ENCODE results near the gene AKAP12. TPM values are rescaled to one million over a fixed set of nuclear protein-coding genes. Genes with fewer than 3 reads are reported as not detected.

Gene AKAP12
- total RNA-seq, 1 experiment from 2014 or later: 90.0 TPM

GRCh38 chr6:151402228-151402627, 162.5 kb downstream of the AKAP12 start:
- Mint-ChIP-seq H3K27ac (0 out of 2 replicates have a peak overlapping the region, but pooled peaks have one; percentile 74), H3K9me3 (no peaks in the 10 kb centered on the region), H3K36me3 (peaks cover 39% of the 10 kb centered on the region), H3K4me1 (peaks cover 23% of the 10 kb centered on the region), H3K27me3 (ENCODE audit: low read depth) (no peaks in the 10 kb centered on the region), H3K4me3 (no peak overlapping the region)
- POLR2A ChIA-PET: no interaction called here
- CTCF ChIA-PET: no interaction called here
- ATAC-seq: no peak
- no peak for TF ChIP-seq ZNF232 (CRISPR knock-in tag; IDR thresholded peaks at IDR 0.05)
- TF ChIP-seq NR1H2 (CRISPR knock-in tag; IDR thresholded peaks at IDR 0.05): no peak
- TF ChIP-seq, protein P1, sequence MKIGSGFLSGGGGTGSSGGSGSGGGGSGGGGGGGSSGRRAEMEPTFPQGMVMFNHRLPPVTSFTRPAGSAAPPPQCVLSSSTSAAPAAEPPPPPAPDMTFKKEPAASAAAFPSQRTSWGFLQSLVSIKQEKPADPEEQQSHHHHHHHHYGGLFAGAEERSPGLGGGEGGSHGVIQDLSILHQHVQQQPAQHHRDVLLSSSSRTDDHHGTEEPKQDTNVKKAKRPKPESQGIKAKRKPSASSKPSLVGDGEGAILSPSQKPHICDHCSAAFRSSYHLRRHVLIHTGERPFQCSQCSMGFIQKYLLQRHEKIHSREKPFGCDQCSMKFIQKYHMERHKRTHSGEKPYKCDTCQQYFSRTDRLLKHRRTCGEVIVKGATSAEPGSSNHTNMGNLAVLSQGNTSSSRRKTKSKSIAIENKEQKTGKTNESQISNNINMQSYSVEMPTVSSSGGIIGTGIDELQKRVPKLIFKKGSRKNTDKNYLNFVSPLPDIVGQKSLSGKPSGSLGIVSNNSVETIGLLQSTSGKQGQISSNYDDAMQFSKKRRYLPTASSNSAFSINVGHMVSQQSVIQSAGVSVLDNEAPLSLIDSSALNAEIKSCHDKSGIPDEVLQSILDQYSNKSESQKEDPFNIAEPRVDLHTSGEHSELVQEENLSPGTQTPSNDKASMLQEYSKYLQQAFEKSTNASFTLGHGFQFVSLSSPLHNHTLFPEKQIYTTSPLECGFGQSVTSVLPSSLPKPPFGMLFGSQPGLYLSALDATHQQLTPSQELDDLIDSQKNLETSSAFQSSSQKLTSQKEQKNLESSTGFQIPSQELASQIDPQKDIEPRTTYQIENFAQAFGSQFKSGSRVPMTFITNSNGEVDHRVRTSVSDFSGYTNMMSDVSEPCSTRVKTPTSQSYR (CRISPR knock-in tag; IDR thresholded peaks at IDR 0.05): no peak
- TF ChIP-seq MLX (CRISPR knock-in tag; IDR thresholded peaks at IDR 0.05): no peak
- no peak for TF ChIP-seq CREM (CRISPR knock-in tag; IDR thresholded peaks at IDR 0.05)
- no peak for TF ChIP-seq IRF1 (CRISPR knock-in tag; IDR thresholded peaks at IDR 0.05)
- no peak for TF ChIP-seq ZNF219 (CRISPR knock-in tag; IDR thresholded peaks at IDR 0.05; ENCODE audit: borderline replicate concordance)
- no peak for TF ChIP-seq JUN (CRISPR knock-in tag; IDR thresholded peaks at IDR 0.05)
- TF ChIP-seq, protein P2, sequence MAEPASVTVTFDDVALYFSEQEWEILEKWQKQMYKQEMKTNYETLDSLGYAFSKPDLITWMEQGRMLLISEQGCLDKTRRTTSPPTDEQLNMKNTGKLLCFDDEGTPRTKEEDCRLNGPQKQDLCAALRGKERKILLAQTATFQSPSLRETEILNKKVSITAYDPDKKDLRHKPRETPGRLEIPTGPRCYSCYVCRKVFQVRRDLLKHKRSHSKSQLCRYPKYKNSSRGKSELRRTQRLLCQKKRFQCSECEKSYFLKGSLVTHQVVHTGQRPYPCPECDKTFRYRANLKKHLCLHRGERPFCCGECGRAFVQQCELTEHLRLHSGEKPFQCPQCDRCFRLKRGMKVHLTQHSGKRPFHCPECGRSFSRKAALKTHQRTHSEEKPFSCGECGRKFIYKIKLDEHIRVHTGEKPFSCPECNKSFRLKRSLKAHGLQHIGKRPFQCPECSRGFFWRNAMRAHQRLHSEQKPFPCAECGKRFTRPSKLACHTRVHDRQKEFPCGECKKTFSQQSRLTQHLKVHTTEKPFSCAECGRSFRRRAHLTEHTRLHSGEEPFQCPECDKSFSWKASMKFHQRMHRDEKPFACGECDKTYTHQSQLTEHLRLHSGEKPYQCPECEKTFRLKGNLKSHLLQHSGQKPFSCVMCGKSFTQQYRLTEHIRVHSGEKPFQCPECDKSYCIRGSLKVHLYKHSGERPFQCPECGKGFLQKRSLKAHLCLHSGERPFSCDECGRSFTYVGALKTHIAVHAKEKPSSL (CRISPR knock-in tag; conservative IDR thresholded peaks at IDR 0.05): no peak
- no peak for DNase-seq (ENCODE audit: low spot score)

DNA sequence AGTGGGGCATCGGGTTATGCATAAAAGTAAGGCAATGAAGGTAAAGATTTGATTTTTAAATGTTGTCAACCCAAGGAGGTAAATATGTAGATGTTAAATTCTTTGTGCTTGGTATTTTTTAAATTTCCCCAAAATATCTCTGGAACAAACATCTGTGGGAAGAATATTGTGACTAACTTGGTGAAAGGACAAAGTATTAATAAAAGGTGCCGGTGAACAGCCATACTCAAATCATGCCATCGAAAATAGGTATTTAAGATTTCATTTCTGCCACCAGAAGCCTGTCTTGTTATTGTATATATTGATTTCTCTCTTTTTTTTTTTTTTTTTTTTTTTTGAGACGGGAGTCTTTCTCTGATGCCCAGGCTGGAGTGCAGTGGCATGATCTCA, 164.1 kb downstream of the AKAP12 start:
- no peak for TF ChIP-seq ZNF121 (CRISPR knock-in tag; IDR thresholded peaks at IDR 0.05)
- TF ChIP-seq, protein P3, sequence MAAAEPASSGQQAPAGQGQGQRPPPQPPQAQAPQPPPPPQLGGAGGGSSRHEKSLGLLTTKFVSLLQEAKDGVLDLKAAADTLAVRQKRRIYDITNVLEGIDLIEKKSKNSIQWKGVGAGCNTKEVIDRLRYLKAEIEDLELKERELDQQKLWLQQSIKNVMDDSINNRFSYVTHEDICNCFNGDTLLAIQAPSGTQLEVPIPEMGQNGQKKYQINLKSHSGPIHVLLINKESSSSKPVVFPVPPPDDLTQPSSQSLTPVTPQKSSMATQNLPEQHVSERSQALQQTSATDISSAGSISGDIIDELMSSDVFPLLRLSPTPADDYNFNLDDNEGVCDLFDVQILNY (CRISPR knock-in tag; IDR thresholded peaks at IDR 0.05): no peak
- no peak for TF ChIP-seq PRDM15 (CRISPR knock-in tag; IDR thresholded peaks at IDR 0.05)
- TF ChIP-seq CREM (CRISPR knock-in tag; IDR thresholded peaks at IDR 0.05): no peak
- TF ChIP-seq ZNF396 (CRISPR knock-in tag; IDR thresholded peaks at IDR 0.05; ENCODE audit: borderline replicate concordance): no peak
- TF ChIP-seq, protein P4, sequence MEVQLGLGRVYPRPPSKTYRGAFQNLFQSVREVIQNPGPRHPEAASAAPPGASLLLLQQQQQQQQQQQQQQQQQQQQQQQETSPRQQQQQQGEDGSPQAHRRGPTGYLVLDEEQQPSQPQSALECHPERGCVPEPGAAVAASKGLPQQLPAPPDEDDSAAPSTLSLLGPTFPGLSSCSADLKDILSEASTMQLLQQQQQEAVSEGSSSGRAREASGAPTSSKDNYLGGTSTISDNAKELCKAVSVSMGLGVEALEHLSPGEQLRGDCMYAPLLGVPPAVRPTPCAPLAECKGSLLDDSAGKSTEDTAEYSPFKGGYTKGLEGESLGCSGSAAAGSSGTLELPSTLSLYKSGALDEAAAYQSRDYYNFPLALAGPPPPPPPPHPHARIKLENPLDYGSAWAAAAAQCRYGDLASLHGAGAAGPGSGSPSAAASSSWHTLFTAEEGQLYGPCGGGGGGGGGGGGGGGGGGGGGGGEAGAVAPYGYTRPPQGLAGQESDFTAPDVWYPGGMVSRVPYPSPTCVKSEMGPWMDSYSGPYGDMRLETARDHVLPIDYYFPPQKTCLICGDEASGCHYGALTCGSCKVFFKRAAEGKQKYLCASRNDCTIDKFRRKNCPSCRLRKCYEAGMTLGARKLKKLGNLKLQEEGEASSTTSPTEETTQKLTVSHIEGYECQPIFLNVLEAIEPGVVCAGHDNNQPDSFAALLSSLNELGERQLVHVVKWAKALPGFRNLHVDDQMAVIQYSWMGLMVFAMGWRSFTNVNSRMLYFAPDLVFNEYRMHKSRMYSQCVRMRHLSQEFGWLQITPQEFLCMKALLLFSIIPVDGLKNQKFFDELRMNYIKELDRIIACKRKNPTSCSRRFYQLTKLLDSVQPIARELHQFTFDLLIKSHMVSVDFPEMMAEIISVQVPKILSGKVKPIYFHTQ (CRISPR knock-in tag; IDR thresholded peaks at IDR 0.05): no peak
- peaks cover 15% of the 10 kb centered on the region for H3K4me1 Mint-ChIP-seq
- ATAC-seq (no peak), DNase-seq (ENCODE audit: low spot score) (no peak)
- ChIA-PET CTCF (interaction anchor here (0.7 kb wide), 2 partner anchors 119 to 383 kb away, joined by 3 read pairs; no protein-coding TSS in a partner anchor), POLR2A (interaction anchor here (0.6 kb wide), 1 partner anchor 109 kb away, joined by 3 read pairs; no protein-coding TSS in a partner anchor)
- no peaks in the 10 kb centered on the region for H3K9me3 Mint-ChIP-seq
- no peak overlapping the region for H3K4me3 Mint-ChIP-seq
- H3K27me3 Mint-ChIP-seq (ENCODE audit: low read depth): no peaks in the 10 kb centered on the region
- peak overlapping the region; percentile 85; the same call in 1 of the 2 replicates for H3K27ac Mint-ChIP-seq
- peaks cover 36% of the 10 kb centered on the region for H3K36me3 Mint-ChIP-seq

Data from WTC11 (cell line).